ENCODE data around the gene RAB3D.

Gene RAB3D

DNA sequence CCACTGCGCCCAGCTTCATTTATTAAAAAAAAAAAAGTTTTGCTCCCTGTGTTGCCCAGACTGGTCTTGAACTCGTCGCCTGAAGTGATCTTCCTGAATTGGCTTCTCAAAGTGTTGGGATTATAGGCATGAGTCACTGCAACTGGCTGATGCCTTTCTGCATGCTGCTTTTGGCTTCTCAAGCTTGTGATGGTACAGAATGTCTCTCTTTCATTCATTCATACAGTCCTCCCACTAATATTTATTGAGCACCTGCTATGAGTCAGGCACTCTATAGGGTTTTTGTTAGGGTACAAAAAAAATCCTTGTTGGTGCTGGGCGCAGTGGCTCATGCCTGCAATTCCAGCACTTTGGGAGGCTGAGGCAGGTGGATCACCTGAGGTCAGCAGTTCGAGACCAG is 34.5 kb downstream of the RAB3D start:
- Histone ChIP-seq H3K27me3 (ENCODE audit: insufficient read depth, low read depth) (peaks cover 3% of the 10 kb centered on the region; the same call in 1 of the 2 replicates), H3K4me1 (ENCODE audit: low read depth, poor library complexity, severe bottlenecking) (no peaks in the 10 kb centered on the region), H2AFZ (ENCODE audit: low read depth) (no peak overlapping the region), H3K4me2 (no peak overlapping the region), H3K27ac (no peak overlapping the region), H4K20me1 (ENCODE audit: insufficient read depth) (no peaks in the 10 kb centered on the region), H3K9ac (no peak overlapping the region), H3K36me3 (ENCODE audit: insufficient read depth) (no peaks in the 10 kb centered on the region), H3K4me3 (IDR thresholded peaks at IDR 0.05; ENCODE audit: insufficient read depth, low read depth, low read length) (no peak overlapping the region), H3K79me2 (ENCODE audit: insufficient read depth, low read depth) (no peaks in the 10 kb centered on the region)
- TF ChIP-seq CTCF (conservative IDR thresholded peaks at IDR 0.05; ENCODE audit: low read depth, low read length): no peak

DNA sequence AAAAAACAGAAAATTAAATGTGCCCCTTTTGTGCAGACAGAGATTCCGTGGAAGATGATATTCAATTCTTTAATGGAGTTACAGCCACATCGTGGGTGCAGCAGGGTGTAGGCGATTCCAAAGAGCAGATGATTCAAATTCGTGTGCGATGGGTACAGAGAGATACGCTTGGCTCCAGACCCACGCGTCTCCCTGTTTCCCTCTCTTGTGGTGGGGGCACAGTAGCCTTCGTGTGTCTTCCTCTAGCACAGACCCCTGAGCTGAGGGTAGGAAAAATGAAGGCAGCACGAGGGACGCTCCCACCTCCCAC is 38.7 kb downstream of the RAB3D start:
- H3K27me3 ChIP-seq (ENCODE audit: insufficient read depth, low read depth): peaks cover 2% of the 10 kb centered on the region; the same call in 1 of the 2 replicates

DNA sequence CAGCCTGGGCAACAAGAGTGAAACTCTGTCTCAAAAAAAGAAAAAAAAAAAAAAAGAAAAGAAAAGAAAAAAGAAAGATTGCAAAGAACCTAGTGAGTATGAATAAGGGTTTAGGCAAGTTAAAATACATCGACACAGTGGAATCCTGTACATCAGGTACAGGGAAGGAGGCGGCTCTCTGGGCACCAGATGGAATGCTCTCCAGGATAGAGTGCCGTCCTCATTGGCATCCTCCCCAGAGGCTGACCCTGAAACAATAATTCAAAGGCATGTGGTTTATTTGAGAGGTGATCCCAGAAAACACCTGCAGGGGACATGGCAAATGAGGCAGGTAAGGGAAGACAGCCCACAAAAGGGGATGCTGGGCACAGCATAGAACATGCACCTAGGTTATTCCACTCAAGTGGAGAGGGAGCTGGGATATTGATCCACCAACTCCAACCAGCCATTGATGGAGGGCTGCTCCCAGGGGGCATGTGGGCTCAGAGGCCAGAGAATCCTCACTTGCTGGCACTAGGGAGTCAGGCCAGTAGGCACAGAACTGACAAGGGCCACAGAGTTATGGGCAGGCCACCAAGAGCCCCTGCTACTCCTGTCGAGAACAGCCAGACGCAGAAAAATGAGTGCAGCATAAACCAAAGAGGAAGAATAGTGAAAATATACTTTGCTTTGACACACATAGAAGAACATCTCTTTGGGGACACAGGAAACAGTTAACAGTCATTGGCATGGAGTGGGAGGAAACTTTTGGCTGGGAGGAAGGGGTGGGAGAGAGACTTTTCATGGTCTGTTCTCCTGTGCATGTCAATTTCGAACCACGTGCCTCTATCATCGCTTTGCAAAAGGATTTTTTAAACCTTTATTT is 39.3 kb downstream of the RAB3D start:
- H3K9ac ChIP-seq: no peak overlapping the region
- no peaks in the 10 kb centered on the region for H3K4me1 ChIP-seq (ENCODE audit: low read depth, poor library complexity, severe bottlenecking)

More for the DNA sequence above, 38.7 kb downstream of the RAB3D start:
- Histone ChIP-seq H3K36me3 (ENCODE audit: insufficient read depth) (no peaks in the 10 kb centered on the region), H3K9ac (no peak overlapping the region), H4K20me1 (ENCODE audit: insufficient read depth) (no peaks in the 10 kb centered on the region), H3K79me2 (ENCODE audit: insufficient read depth, low read depth) (no peaks in the 10 kb centered on the region), H3K4me1 (ENCODE audit: low read depth, poor library complexity, severe bottlenecking) (no peaks in the 10 kb centered on the region), H3K4me2 (no peak overlapping the region), H3K4me3 (IDR thresholded peaks at IDR 0.05; ENCODE audit: insufficient read depth, low read depth, low read length) (no peak overlapping the region), H2AFZ (ENCODE audit: low read depth) (no peak overlapping the region), H3K27ac (no peak overlapping the region)
- no peak for TF ChIP-seq CTCF (conservative IDR thresholded peaks at IDR 0.05; ENCODE audit: low read depth, low read length)

DNA sequence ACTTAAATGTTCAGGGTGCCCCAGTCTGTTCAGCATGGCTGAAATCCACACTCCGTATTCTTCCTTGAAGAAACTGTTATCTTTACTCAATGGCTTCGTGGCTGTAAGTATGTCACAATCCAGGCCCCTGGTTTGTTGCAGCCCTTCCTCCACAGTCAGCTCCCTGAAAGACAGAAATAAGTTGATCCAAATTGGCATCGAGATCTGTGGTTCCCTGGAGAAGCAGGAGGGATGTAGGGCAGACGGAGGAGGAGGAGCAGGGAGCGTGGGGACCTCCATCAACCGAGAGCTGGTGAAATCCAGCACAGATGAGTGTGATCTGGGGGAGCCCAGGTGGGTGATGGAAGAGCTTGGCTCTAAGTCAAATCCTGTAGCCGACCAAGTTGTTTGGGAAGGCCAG is 43.2 kb downstream of the RAB3D start:
- no peak overlapping the region for H2AFZ ChIP-seq (ENCODE audit: low read depth)

More for the DNA sequence above, 39.3 kb downstream of the RAB3D start:
- Histone ChIP-seq H3K4me3 (IDR thresholded peaks at IDR 0.05; ENCODE audit: insufficient read depth, low read depth, low read length) (no peak overlapping the region), H3K79me2 (ENCODE audit: insufficient read depth, low read depth) (no peaks in the 10 kb centered on the region), H2AFZ (ENCODE audit: low read depth) (no peak overlapping the region), H3K4me2 (no peak overlapping the region), H3K27me3 (ENCODE audit: insufficient read depth, low read depth) (peaks cover 2% of the 10 kb centered on the region; the same call in 1 of the 2 replicates), H3K27ac (no peak overlapping the region), H3K36me3 (ENCODE audit: insufficient read depth) (no peaks in the 10 kb centered on the region), H4K20me1 (ENCODE audit: insufficient read depth) (no peaks in the 10 kb centered on the region)
- no peak for TF ChIP-seq CTCF (conservative IDR thresholded peaks at IDR 0.05; ENCODE audit: low read depth, low read length)

More for the DNA sequence above, 43.2 kb downstream of the RAB3D start:
- Histone ChIP-seq H3K36me3 (ENCODE audit: insufficient read depth) (no peaks in the 10 kb centered on the region), H3K4me3 (IDR thresholded peaks at IDR 0.05; ENCODE audit: insufficient read depth, low read depth, low read length) (no peak overlapping the region), H3K4me2 (no peak overlapping the region), H3K27ac (no peak overlapping the region), H3K4me1 (ENCODE audit: low read depth, poor library complexity, severe bottlenecking) (peaks cover 15% of the 10 kb centered on the region), H3K79me2 (ENCODE audit: insufficient read depth, low read depth) (no peaks in the 10 kb centered on the region), H3K27me3 (ENCODE audit: insufficient read depth, low read depth) (peaks cover 7% of the 10 kb centered on the region; the same call in 1 of the 2 replicates), H4K20me1 (ENCODE audit: insufficient read depth) (no peaks in the 10 kb centered on the region), H3K9ac (no peak overlapping the region)
- no peak for TF ChIP-seq CTCF (conservative IDR thresholded peaks at IDR 0.05; ENCODE audit: low read depth, low read length)

All from KMS-11 (cell line).